K562 (cell line): ENCODE results near the gene NRGN. TPM values are rescaled to one million over a fixed set of nuclear protein-coding genes. Genes with fewer than 3 reads are reported as not detected.

Experiments
- ATAC-seq: fragments of 200-7000 bp; cut with Tn5 transposase; 3 replicates; pipeline ENCODE4 v1.9.1; 2020; ENCODE audit warnings: moderate library complexity
- BruUV-seq: library from RNA; stranded (reverse); fragments of 400-500 nt; replicated peaks from 2 replicates; lab custom pipeline; 2021; lab: Mats Ljungman, UMichigan
- CTCF ChIA-PET: fragments of 300-600 bp; formaldehyde crosslinking; extraction: SDS; loops from one replicate; lab custom pipeline; 2021; ENCODE audit warnings: low intra/inter-chr PET ratio; lab: Yijun Ruan, JAX
- POLR2A ChIA-PET: fragments of 300-600, 350-650 bp; sonication (Branson Sonifier 250); formaldehyde crosslinking; extraction: SDS; loops from one replicate; lab custom pipeline; 2021; ENCODE audit warnings: antibody characterized with exemption, inconsistent platforms; lab: Yijun Ruan, JAX
- DNase-seq, 4 experiments: peaks; one replicate each; pipeline versions ENCODE4 v3.0.0 to v3.0.0-alpha.2; 2011 to 2018; ENCODE audit warnings: low spot score in 3 of 4, mixed read lengths in 3 of 4; ENCODE audit errors: extremely low read depth in 1 of 4
- FAIRE-seq: peaks from 2 replicates; lab custom pipeline; 2011; peaks lifted over from hg19 to GRCh38; lab: Jason Lieb, UNC
- H2AFZ ChIP-seq: 2 replicates; pipeline ENCODE4 v1.6.0; 2011; ENCODE audit warnings: low read depth, low read length, control low read depth, inconsistent platforms
- H3K27ac ChIP-seq: fragments of 200-600 bp; 3 replicates; pipeline ENCODE4 v1.8.0; 2011; ENCODE audit warnings: low read depth, mild to moderate bottlenecking, control low read depth, inconsistent platforms, low read length, moderate library complexity, mixed read lengths; ENCODE audit errors: extremely low read depth
- H3K27me3 ChIP-seq, 2 experiments: fragments of 300-600 bp in 1 of 2; 2 replicates in 1 of 2; 3 replicates in 1 of 2; pipeline versions ENCODE4 v1.6.0 to v1.8.0; 2011; ENCODE audit warnings: inconsistent platforms in 2 of 2, low read length in 2 of 2, mild to moderate bottlenecking in 1 of 2, mixed read lengths in 1 of 2, moderate library complexity in 1 of 2; ENCODE audit not compliant: control insufficient read depth in 2 of 2, insufficient read depth in 2 of 2
- H3K36me3 ChIP-seq: fragments of 300-600 bp; 3 replicates; pipeline ENCODE4 v1.8.0; 2011; ENCODE audit warnings: mild to moderate bottlenecking, low read length, inconsistent platforms; ENCODE audit not compliant: control insufficient read depth, insufficient read depth
- H3K4me1 ChIP-seq, 2 experiments: fragments of 200-600 bp in 1 of 2; replicated peaks in 1 of 2; 2 replicates in 1 of 2; 3 replicates in 1 of 2; pipeline versions ENCODE4 v1.5.1 to v1.8.0; 2011; ENCODE audit warnings: inconsistent platforms in 2 of 2, low read length in 2 of 2, mild to moderate bottlenecking in 1 of 2, mixed read lengths in 1 of 2, moderate library complexity in 1 of 2; ENCODE audit not compliant: control insufficient read depth in 2 of 2, insufficient read depth in 2 of 2
- H3K4me2 ChIP-seq: 2 replicates; pipeline ENCODE4 v1.6.1; 2011; ENCODE audit warnings: low read length, control low read depth, inconsistent platforms, mixed read lengths; ENCODE audit not compliant: insufficient read depth
- H3K4me3 ChIP-seq: fragments of 200-600 bp; sonication (generic), shearing (Covaris generic); 2 replicates; pipeline ENCODE4 v1.5.1; 2016; ENCODE audit warnings: control low read depth, inconsistent platforms
- H3K79me2 ChIP-seq: fragments of 200-600 bp; 3 replicates; pipeline ENCODE4 v1.8.0; 2011; ENCODE audit warnings: low read length, inconsistent platforms; ENCODE audit not compliant: control insufficient read depth, insufficient read depth
- H3K9ac ChIP-seq, 2 experiments: 2 replicates each; pipeline versions ENCODE4 v1.6.0 to v1.6.1; 2011; ENCODE audit warnings: low read depth in 2 of 2, low read length in 2 of 2, control low read depth in 1 of 2, inconsistent platforms in 1 of 2, mild to moderate bottlenecking in 1 of 2, mixed read lengths in 1 of 2; ENCODE audit not compliant: insufficient read depth in 1 of 2
- H3K9me1 ChIP-seq: one replicate; pipeline ENCODE4 v1.6.0; 2011; ENCODE audit warnings: inconsistent platforms, mild to moderate bottlenecking, low read length, moderate library complexity; ENCODE audit not compliant: control insufficient read depth, insufficient read depth
- H3K9me3 ChIP-seq: replicated peaks from 2 replicates; pipeline ENCODE4 v1.5.1; 2011; ENCODE audit warnings: low read depth, low read length, inconsistent platforms; ENCODE audit not compliant: control insufficient read depth, insufficient read depth
- H4K20me1 ChIP-seq: replicated peaks from 2 replicates; pipeline ENCODE4 v1.6.1; 2011; ENCODE audit warnings: low read length, inconsistent platforms, mixed read lengths; ENCODE audit not compliant: control insufficient read depth, insufficient read depth
- BCL6 ChIP-seq: fragments of 250-450 bp; sonication (Bioruptor Pico); IDR thresholded peaks from 2 replicates; pipeline ENCODE4 v1.4.0; 2020
- ELF2 ChIP-seq: fragments of 250-450 bp; sonication (Bioruptor Pico); IDR thresholded peaks from 2 replicates; pipeline ENCODE4 v1.5.0; 2021; ENCODE audit warnings: mild to moderate bottlenecking
- FOXA1 ChIP-seq: fragments of 450-650 bp; IDR thresholded peaks from 2 replicates; pipeline ENCODE4 v1.6.1; 2016; ENCODE audit warnings: mild to moderate bottlenecking, borderline replicate concordance
- GMEB1 ChIP-seq: fragments of 250-450 bp; sonication (Bioruptor Pico); IDR thresholded peaks from 2 replicates; pipeline ENCODE4 v1.4.0; 2020; ENCODE audit warnings: mild to moderate bottlenecking
- HMG20A ChIP-seq: fragments of 450-650 bp; formaldehyde crosslinking; conservative IDR thresholded peaks from 2 replicates; pipeline ENCODE4 v1.4.0; 2020; ENCODE audit warnings: mild to moderate bottlenecking, mixed read lengths
- MLLT1 ChIP-seq, 2 experiments: fragments of 450-650 bp; IDR thresholded peaks; 2 replicates each; pipeline ENCODE4 v1.6.1; 2016
- NFE2 ChIP-seq: IDR thresholded peaks from 2 replicates; pipeline ENCODE4 v1.6.1; 2014; ENCODE audit warnings: antibody characterized with exemption, low read depth
- RBM22 ChIP-seq: fragments of 200-400 bp; formaldehyde crosslinking; IDR thresholded peaks from 2 replicates; pipeline ENCODE4 v1.6.1; 2018; ENCODE audit warnings: low read length, low read depth; ENCODE audit not compliant: poor library complexity, severe bottlenecking
- SAFB ChIP-seq: fragments of 200-400 bp; formaldehyde crosslinking; IDR thresholded peaks from 2 replicates; pipeline ENCODE4 v1.6.1; 2017; ENCODE audit warnings: low read depth, low read length, borderline replicate concordance
- SMARCB1 ChIP-seq: IDR thresholded peaks from 2 replicates; pipeline ENCODE4 v1.6.1; 2011; ENCODE audit warnings: improper control_type of control experiment, low read depth; ENCODE audit not compliant: insufficient read length
- SP1 ChIP-seq: sonication (generic); formaldehyde crosslinking; IDR thresholded peaks from 2 replicates; pipeline ENCODE4 v1.8.1; 2022; ENCODE audit warnings: mild to moderate bottlenecking, missing genetic modification reagents
- STAT5A ChIP-seq: IDR thresholded peaks from 2 replicates; pipeline ENCODE4 v1.6.1; 2012; ENCODE audit warnings: low read length, inconsistent platforms, borderline replicate concordance
- TCF7 ChIP-seq: sonication (generic); IDR thresholded peaks from 2 replicates; pipeline ENCODE4 v1.6.1; 2016; ENCODE audit warnings: antibody characterized with exemption, borderline replicate concordance
- ZNF140 ChIP-seq: fragments of 250-450 bp; sonication (Bioruptor Pico); IDR thresholded peaks from 2 replicates; pipeline ENCODE4 v1.8.0; 2021; ENCODE audit warnings: moderate library complexity, mild to moderate bottlenecking, inconsistent platforms
- ZNF280B ChIP-seq: fragments of 250-450 bp; sonication (Bioruptor Pico); IDR thresholded peaks from 2 replicates; pipeline ENCODE4 v1.5.1; 2021; ENCODE audit warnings: mild to moderate bottlenecking
- ZNF57 ChIP-seq: fragments of 450-650 bp; formaldehyde crosslinking; IDR thresholded peaks from 2 replicates; pipeline ENCODE4 v1.4.0; 2020; ENCODE audit warnings: mild to moderate bottlenecking, moderate library complexity
- ZNF584 ChIP-seq: fragments of 200-800 bp; sonication (Bioruptor generic); IDR thresholded peaks from 2 replicates; pipeline ENCODE4 v1.6.1; 2016; ENCODE audit warnings: low read depth, mild to moderate bottlenecking, missing genetic modification characterization, missing compliant biosample characterization
- WGBS: fragments of 100-300 bp; shearing (Covaris generic); methylation state at CpG from one replicate; pipeline ENCODE4 v1.1.6; 2016; ENCODE audit warnings: low coverage, mixed read lengths; ENCODE audit not compliant: insufficient coverage; ENCODE audit errors: missing lambda C conversion rate; 5-methylcytosine and 5-hydroxymethylcytosine counted together
- in situ Hi-C: fragments of 300-500 bp; cut with MboI; formaldehyde crosslinking; loops from 4 replicates; pipeline ENCODE4 v1.15.0; 2018; ENCODE audit warnings: inconsistent platforms, mixed read lengths
- intact Hi-C: fragments of 100-400 bp; cut with micrococcal nuclease; formaldehyde crosslinking; loops from 2 replicates; pipeline ENCODE4 v1.14.2; 2022
- polyA plus RNA-seq, 8 experiments: library from polyadenylated mRNA; depleted of rRNA in 4 of 8; stranded (reverse) in 5 of 8; unstranded in 3 of 8; fragments of >200 nt; fragmentation: Nextera tagmentation in 2 of 8; fragmentation: Illumina TruSeq in 1 of 8; extraction: Ambion mirVana in 2 of 8; extraction: Trizol in 1 of 8; gene quantifications; 2 replicates each; pipeline versions ENCODE4 v1.2.1 to v1.2.3, GENCODE V29; 2011 to 2014; ENCODE audit warnings: inconsistent platforms in 1 of 8, missing spikeins in 1 of 8
- total RNA-seq, 7 experiments: library from RNA; depleted of rRNA in 6 of 7; stranded (reverse); fragments of >200 nt in 6 of 7; fragmentation: Illumina TruSeq in 2 of 7; extraction: Trizol in 2 of 7; gene quantifications; 2 replicates each; pipeline versions ENCODE4 v1.2.1 to v1.2.3, GENCODE V29; 2011 to 2021; ENCODE audit warnings: low replicate concordance in 1 of 7
- TF ChIP-seq, protein P1 (sequence below): fragments of 250-450 bp; sonication (Bioruptor Pico); IDR thresholded peaks from 2 replicates; pipeline ENCODE4 v1.8.0; 2021; ENCODE audit warnings: borderline replicate concordance, mild to moderate bottlenecking, moderate library complexity; ENCODE audit not compliant: poor library complexity, severe bottlenecking

The NRGN gene
- total and polyA plus RNA-seq, 9 of the 15 experiments (the other 6 are each of a cell fraction or from before 2014, with no cell fraction given), result 0.29 to 7.8 (median 3.5) TPM; not detected in 2

- Histone ChIP-seq H4K20me1 (no peaks in the 10 kb centered on the region), H3K9me3 (no peaks in the 10 kb centered on the region), H3K4me1 (peaks cover 11 to 34% of the 10 kb centered on the region in 2 experiments; a peak in 4 of 5 replicates), H2AFZ (no peak overlapping the region), H3K27ac (no peak overlapping the region), H3K4me2 (no peak overlapping the region), H3K9me1 (no peaks in the 10 kb centered on the region), H3K9ac (no peak overlapping the region), H3K27me3 (peaks cover 6 to 60% of the 10 kb centered on the region in 2 experiments; a peak in 4 of 5 replicates), H3K79me2 (no peaks in the 10 kb centered on the region), H3K36me3 (no peaks in the 10 kb centered on the region), H3K4me3 (no peak overlapping the region)
- ATAC-seq (no peak), FAIRE-seq (no peak), DNase-seq (no peak)
- in situ Hi-C loops, result no loop called here
- intact Hi-C loops, result no loop called here
- ChIA-PET CTCF (interaction anchor here (0.5 kb wide), 1 partner anchor 58 kb away, joined by 3 read pairs; no protein-coding TSS in a partner anchor), POLR2A (interaction anchor here (1.0 kb wide), 1 partner anchor 42 kb away, joined by 3 read pairs; no protein-coding TSS in a partner anchor)
- 2% methylated on average over 9 of the region's 9 CpGs for WGBS
- BruUV-seq, result no TSS peak
- TF ChIP-seq ZNF584 (CRISPR knock-in tag) (no peak), RBM22 (no peak), SAFB (no peak), FOXA1 (no peak), TCF7 (no peak), BCL6 (no peak), SP1 (CRISPR knock-in tag) (no peak), SMARCB1 (no peak), NFE2 (no peak), MLLT1 (IDR thresholded peaks at IDR 0.05) (no peak), GMEB1 (no peak), ZNF280B (no peak), ZNF140 (CRISPR knock-in tag) (no peak), ZNF57 (no peak), STAT5A (no peak), ELF2 (CRISPR knock-in tag) (no peak), HMG20A (CRISPR knock-in tag) (no peak)
- TF ChIP-seq, protein P1, sequence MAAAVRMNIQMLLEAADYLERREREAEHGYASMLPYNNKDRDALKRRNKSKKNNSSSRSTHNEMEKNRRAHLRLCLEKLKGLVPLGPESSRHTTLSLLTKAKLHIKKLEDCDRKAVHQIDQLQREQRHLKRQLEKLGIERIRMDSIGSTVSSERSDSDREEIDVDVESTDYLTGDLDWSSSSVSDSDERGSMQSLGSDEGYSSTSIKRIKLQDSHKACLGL (CRISPR knock-in tag), result no peak
Measured at GRCh38 chr11:124756033-124756752, 16.5 kb downstream of the NRGN start.
